Omental fat pad (tissue), 4 donors: ENCODE data around the gene KLRG1. TPM values are rescaled to one million over a fixed set of nuclear protein-coding genes. Genes with fewer than 3 reads are reported as not detected.

ENCODE experiments used
- ATAC-seq: fragments of 150-250 bp; one replicate; pipeline ENCODE4 v1.9.1; 2016; ENCODE audit warnings: mild to moderate bottlenecking, moderate library complexity; ENCODE audit not compliant: low FRiP score
- DNase-seq: peaks from one replicate; pipeline ENCODE4 v3.0.0-alpha.2; 2019; ENCODE audit warnings: low spot score
- total RNA-seq, 4 donors: library from RNA; depleted of rRNA; stranded (reverse); fragments of >200 nt; gene quantifications; one replicate each; pipeline ENCODE4 v1.1.0, GENCODE V29; 2016
- TF ChIP-seq, protein P1 (sequence below), 3 donors: fragments of 450-650 bp; IDR thresholded peaks; one replicate each; pipeline ENCODE4 v1.5.1; 2016 to 2017; ENCODE audit warnings: antibody characterized with exemption in 3 of 3, mild to moderate bottlenecking in 3 of 3, moderate library complexity in 2 of 3

Gene KLRG1
- total RNA-seq, 4 donors from 2014 or later, result 2.3 to 17.0 (median 6.3) TPM

DNA sequence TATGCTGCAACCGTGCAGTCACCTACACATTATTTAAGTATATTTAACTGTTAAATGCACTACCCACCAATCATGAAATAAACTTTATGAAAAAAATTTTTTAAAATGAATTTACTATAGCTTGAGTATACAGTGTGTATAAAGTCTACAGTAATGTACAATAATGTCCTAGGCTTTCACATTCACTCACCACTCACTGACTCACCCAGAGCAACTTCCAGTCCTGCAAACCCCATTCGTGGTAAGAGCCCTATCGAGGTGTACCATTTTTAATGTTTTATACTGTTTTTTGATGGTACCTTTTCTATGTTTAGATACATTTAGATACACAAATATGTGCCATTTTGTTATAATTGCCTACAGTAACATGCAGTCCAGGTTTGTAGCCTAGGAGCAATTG, 48.1 kb downstream of the KLRG1 start:
- DNase-seq (no peak), ATAC-seq (no peak)
- TF ChIP-seq, protein P1, sequence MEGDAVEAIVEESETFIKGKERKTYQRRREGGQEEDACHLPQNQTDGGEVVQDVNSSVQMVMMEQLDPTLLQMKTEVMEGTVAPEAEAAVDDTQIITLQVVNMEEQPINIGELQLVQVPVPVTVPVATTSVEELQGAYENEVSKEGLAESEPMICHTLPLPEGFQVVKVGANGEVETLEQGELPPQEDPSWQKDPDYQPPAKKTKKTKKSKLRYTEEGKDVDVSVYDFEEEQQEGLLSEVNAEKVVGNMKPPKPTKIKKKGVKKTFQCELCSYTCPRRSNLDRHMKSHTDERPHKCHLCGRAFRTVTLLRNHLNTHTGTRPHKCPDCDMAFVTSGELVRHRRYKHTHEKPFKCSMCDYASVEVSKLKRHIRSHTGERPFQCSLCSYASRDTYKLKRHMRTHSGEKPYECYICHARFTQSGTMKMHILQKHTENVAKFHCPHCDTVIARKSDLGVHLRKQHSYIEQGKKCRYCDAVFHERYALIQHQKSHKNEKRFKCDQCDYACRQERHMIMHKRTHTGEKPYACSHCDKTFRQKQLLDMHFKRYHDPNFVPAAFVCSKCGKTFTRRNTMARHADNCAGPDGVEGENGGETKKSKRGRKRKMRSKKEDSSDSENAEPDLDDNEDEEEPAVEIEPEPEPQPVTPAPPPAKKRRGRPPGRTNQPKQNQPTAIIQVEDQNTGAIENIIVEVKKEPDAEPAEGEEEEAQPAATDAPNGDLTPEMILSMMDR (IDR thresholded peaks at IDR 0.05), result no peak

DNA sequence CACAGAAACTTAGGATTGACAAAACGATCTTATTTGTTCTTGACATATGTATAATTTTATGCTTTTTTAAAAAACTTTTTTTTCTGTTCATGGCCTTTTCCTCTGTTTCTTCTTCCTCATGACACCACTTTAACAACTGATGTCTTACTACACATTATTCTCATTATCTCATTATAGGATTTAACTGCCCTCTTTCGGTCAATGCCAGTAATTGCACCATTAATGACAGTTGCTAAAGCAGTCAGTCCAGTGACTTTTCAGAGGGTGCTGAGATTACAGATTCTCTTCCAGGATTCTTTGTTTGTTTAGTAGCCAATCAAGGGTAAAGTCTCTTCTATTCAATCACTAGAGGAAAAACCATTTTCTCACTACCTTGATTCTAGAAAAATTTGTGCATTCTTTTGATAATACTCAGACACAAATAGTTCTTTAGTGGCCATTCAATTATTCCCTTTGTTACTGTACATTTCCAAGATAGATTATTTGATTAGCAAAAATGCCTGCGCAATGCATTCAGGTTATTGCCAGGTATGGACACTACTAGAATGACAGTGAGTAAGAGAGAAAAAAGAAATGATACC, 50.1 kb downstream of the KLRG1 start:
- no peak for ATAC-seq
- TF ChIP-seq, protein P1 (IDR thresholded peaks at IDR 0.05), result no peak
- no peak for DNase-seq

DNA sequence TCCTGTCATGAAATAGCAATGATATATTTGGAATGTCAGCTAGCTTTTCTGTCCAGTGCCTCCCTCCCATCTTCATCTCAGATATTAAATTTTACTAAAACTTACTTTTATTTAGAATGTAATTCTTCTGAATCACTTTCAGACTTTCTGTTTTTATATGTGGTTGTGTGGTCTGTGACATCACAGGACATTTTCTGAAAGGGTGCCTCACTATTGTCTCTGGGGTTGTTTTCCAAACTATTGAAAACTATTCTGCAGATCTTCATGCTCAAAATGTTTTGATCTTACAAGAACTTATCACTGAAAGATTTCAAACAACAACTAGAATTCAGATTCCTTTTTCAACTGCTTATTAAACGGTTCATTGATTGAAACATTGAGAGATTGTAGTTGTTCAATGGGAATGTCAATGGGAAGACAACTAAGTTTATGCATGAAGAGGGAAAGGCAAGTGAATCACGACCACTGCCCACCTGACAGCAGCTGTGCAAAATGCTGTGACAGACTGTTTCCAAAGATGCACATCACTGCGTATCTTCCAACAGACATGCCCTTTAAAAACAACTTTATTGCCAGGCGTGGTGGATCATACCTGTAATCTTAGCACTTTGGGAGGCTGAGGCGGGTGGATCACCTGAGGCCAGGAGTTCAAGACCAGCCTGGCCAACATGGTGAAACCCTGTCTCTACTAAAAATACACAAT, 51.3 kb downstream of the KLRG1 start:
- DNase-seq, result no peak
- no peak for ATAC-seq
- TF ChIP-seq, protein P1 (IDR thresholded peaks at IDR 0.05), result no peak

DNA sequence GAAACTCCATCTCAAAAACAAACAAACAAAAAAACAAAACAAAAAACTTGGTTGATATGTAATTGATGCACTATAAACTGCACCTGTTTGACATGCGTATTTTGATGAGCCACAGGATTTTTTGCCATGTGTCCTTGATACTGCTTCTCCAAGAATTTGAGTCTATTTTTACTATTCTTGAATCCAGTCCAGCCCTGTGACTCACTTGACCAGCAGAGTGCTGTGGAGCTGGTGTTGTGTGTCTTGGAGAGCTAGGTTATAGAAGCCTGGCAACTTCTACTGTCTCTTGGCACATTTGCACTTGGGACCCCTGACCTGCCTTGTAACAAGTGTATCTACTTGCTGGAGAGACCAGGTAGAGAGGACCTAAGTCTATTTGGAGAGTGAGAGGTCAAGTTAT, 52.0 kb downstream of the KLRG1 start:
- DNase-seq (no peak), ATAC-seq (no peak)
- TF ChIP-seq, protein P1 (IDR thresholded peaks at IDR 0.05), result no peak

DNA sequence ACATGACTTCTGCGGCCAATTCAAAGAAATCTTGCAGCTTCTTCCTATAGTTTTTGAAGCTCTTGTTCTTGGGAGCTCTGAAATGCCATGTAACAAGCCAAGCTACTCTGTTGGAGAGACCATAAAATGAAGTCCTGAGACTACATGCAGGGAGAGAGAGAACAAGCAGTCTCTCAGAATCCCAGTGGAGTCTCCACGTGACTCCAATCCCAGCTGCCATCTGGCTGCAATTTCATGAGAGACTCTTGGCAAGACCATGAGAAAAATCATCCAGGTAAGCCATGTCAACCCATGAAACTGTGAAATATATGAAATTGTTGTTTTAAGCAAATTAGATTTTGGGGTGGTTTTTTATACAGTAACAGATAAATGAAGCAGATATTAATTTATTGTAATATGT, 54.4 kb downstream of the KLRG1 start:
- TF ChIP-seq, protein P1 (IDR thresholded peaks at IDR 0.05), result no peak
- ATAC-seq, result no peak
- DNase-seq, result no peak

DNA sequence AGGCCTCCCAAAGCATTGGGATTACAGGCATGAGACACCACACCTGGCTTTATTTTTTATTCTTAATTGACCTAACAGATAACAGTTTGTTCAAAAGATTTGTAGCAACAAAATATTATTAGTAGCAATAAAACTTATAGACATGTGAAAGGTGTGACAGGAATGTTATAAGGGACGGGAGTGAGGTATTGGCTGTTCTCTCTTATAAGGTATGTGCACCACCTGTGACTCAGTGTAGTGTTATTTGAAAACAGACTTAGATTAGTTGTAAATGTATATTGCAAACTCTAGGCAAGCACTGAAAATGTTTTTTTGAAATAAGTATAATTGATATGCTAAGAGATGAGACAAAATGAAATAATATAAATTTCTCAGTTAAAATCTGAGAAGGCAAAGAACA, 57.8 kb downstream of the KLRG1 start:
- DNase-seq (no peak), ATAC-seq (no peak)
- TF ChIP-seq, protein P1 (IDR thresholded peaks at IDR 0.05), result no peak

DNA sequence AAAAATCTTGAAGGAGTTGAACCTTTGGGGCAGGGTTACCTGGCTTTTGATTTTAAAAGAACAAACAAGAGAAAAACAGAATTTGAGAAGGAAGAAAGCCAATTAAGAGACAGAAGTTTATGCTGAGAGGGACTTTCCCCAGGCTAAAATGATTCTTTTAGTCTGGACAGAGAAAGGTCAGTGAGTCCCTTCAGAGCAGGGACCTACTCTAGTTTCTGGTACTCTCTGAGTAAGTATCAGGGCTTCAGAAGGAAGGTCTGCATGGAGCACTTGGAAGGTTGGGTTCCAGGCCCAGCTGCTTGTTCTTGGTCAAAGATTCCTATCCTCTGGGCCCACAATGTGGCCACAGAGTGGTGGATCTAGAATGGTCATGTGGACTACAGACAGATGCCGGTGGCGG, 59.6 kb downstream of the KLRG1 start:
- TF ChIP-seq, protein P1 (IDR thresholded peaks at IDR 0.05), result no peak
- DNase-seq (no peak), ATAC-seq (no peak)
